Esophagus squamous epithelium (tissue), 5 donors: ENCODE measurements around the gene ASTN2. TPM values are rescaled to one million over a fixed set of nuclear protein-coding genes. Genes with fewer than 3 reads are reported as not detected.

Experiments
- DNase-seq: peaks from one replicate; lab custom pipeline; 2025; lab: John Stamatoyannopoulos, UW
- H3K27ac ChIP-seq, 4 donors: fragments of 200-600 bp; sonication (generic); one replicate each; pipeline ENCODE4 v1.5.1; 2016 to 2019; ENCODE audit warnings: mild to moderate bottlenecking in 1 of 4
- H3K27me3 ChIP-seq, 4 donors: fragments of 200-600 bp; sonication (generic); 1 replicate in 3 of 4; 2 replicates in 1 of 4; pipeline versions ENCODE4 v1.5.1 to v1.6.0; 2017 to 2021; ENCODE audit warnings: antibody characterized with exemption in 1 of 4
- H3K36me3 ChIP-seq, 3 donors: fragments of 200-600 bp; sonication (generic); one replicate each; pipeline ENCODE4 v1.5.1; 2016 to 2019
- H3K4me1 ChIP-seq, 3 donors: fragments of 200-600 bp; sonication (generic); one replicate each; pipeline ENCODE4 v1.5.1; 2017 to 2019
- H3K4me3 ChIP-seq, 4 donors: fragments of 200-600 bp; sonication (generic); 1 replicate in 3 of 4; 2 replicates in 1 of 4; pipeline ENCODE4 v1.5.1; 2016 to 2019; ENCODE audit warnings: mild to moderate bottlenecking in 2 of 4, moderate library complexity in 1 of 4
- H3K9me3 ChIP-seq, 3 donors: fragments of 200-600 bp; sonication (generic); one replicate each; pipeline ENCODE4 v1.5.1; 2016 to 2019
- POLR2A ChIP-seq, 4 donors: fragments of 450-650 bp; IDR thresholded peaks; one replicate each; pipeline ENCODE4 v1.6.1; 2017; ENCODE audit warnings: antibody characterized with exemption in 4 of 4, mild to moderate bottlenecking in 4 of 4, moderate library complexity in 3 of 4
- WGBS, 2 donors: methylation state at CpG; one replicate each; pipeline ENCODE4 v1.1.5; 2018; 5-methylcytosine and 5-hydroxymethylcytosine counted together
- intact Hi-C: fragments of 100-400 bp; cut with DNase I; formaldehyde crosslinking; loops from one replicate; pipeline ENCODE4 v1.15.0; 2022
- total RNA-seq, 4 donors: library from RNA; depleted of rRNA; stranded (reverse); fragments of >200 nt; gene quantifications; one replicate each; pipeline ENCODE4 v1.1.0, GENCODE V29; 2016
- TF ChIP-seq, protein P1 (sequence below), 6 experiments: fragments of 450-650 bp in 4 of 6; fragments of 200-600 bp in 2 of 6; sonication (generic) in 2 of 6; IDR thresholded peaks; one replicate each; pipeline ENCODE4 v1.5.1; 2016 to 2019; ENCODE audit warnings: antibody characterized with exemption in 6 of 6, mild to moderate bottlenecking in 4 of 6, moderate library complexity in 4 of 6
- donor health status: DM: yes; HTN: yes; CAD: no.

The ASTN2 gene
- total RNA-seq, 4 donors from 2014 or later, result 0.13 to 1.9 (median 0.27) TPM; not detected in 1

DNA sequence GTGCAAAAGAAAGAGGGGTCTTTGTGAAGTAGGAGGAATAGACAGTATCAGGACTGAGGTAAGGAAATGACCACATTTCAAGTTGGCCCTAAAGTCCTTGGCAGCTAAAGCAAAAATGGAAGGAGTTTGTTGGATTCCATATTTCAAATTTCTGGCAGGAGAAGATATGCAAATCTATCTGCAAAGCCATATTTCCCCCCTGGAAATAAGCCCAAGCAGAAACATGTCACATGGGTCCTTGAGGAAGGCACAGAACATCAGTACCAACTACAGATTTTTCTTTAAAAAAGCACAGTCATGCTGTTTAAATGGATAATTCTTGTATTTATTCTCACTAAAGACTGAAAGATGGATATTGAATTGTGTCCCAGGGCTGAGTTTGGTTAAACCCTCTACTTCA lies 404.8 kb downstream of the ASTN2 start:
- Histone ChIP-seq H3K4me1 (no peaks in the 10 kb centered on the region), H3K9me3 (no peaks in the 10 kb centered on the region), H3K27ac (no peak overlapping the region), H3K36me3 (no peaks in the 10 kb centered on the region), H3K4me3 (no peak overlapping the region), H3K27me3 (no peaks in the 10 kb centered on the region)
- intact Hi-C loops, result no loop called here
- no peak for DNase-seq
- TF ChIP-seq, protein P1, sequence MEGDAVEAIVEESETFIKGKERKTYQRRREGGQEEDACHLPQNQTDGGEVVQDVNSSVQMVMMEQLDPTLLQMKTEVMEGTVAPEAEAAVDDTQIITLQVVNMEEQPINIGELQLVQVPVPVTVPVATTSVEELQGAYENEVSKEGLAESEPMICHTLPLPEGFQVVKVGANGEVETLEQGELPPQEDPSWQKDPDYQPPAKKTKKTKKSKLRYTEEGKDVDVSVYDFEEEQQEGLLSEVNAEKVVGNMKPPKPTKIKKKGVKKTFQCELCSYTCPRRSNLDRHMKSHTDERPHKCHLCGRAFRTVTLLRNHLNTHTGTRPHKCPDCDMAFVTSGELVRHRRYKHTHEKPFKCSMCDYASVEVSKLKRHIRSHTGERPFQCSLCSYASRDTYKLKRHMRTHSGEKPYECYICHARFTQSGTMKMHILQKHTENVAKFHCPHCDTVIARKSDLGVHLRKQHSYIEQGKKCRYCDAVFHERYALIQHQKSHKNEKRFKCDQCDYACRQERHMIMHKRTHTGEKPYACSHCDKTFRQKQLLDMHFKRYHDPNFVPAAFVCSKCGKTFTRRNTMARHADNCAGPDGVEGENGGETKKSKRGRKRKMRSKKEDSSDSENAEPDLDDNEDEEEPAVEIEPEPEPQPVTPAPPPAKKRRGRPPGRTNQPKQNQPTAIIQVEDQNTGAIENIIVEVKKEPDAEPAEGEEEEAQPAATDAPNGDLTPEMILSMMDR (IDR thresholded peaks at IDR 0.05), result no peak
- no peak for TF ChIP-seq POLR2A (IDR thresholded peaks at IDR 0.05)

DNA sequence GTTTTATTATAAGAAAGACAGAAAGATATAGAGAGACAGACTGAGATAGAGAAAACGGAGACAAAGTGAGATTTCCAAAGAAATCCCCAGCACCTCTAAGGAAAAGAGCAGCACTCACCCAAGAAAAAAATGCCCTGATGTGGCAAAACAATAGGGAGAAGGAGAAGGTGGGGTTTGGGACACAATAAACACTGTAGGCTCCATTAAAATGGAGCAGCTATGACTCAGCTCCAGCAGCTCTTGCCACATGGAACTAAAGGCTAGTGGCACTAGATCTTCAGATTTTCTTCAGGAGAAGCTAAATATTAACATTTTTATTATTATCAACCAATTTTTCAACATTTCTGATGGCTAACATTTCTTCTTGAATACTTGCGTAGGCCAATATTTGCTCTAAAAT lies 406.0 kb downstream of the ASTN2 start:
- DNase-seq, result no peak
- no peak for TF ChIP-seq POLR2A (IDR thresholded peaks at IDR 0.05)
- TF ChIP-seq, protein P1 (IDR thresholded peaks at IDR 0.05), result no peak
- Histone ChIP-seq H3K4me3 (no peak overlapping the region), H3K27me3 (no peaks in the 10 kb centered on the region), H3K36me3 (no peaks in the 10 kb centered on the region), H3K9me3 (no peaks in the 10 kb centered on the region), H3K27ac (no peak overlapping the region), H3K4me1 (no peaks in the 10 kb centered on the region)
- intact Hi-C loops, result no loop called here
- 56 to 58% methylated on average over 2 of the region's 2 CpGs for WGBS, 2 donors

DNA sequence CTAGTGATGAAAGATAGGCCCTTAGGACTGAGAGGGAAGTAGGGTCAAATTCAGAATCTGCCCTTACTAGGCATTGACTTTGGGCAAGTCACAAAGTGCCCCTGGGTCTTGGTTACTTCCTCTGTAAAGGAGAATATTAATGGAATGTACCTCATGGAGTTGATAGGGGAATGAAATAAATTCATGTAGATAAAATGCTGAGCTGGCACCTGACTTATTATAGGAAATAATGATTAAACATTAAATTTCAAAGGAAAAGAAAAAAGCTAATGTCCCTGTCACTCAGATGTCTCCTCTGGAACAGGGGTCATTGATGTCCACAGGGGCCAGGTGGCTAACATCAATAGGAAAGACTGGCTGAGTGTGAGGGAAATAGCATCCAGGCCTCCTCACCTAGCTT lies 406.4 kb downstream of the ASTN2 start:
- Histone ChIP-seq H3K36me3 (no peaks in the 10 kb centered on the region), H3K9me3 (no peaks in the 10 kb centered on the region), H3K27ac (no peak overlapping the region), H3K27me3 (no peaks in the 10 kb centered on the region), H3K4me3 (no peak overlapping the region), H3K4me1 (no peaks in the 10 kb centered on the region)
- TF ChIP-seq, protein P1 (IDR thresholded peaks at IDR 0.05), result no peak
- TF ChIP-seq POLR2A (IDR thresholded peaks at IDR 0.05), result no peak
- intact Hi-C loops, result no loop called here
- no peak for DNase-seq

- 54 to 70% methylated on average over 3 of the region's 3 CpGs for WGBS, 2 donors
- H3K36me3 ChIP-seq, result no peaks in the 10 kb centered on the region
- H3K4me3 ChIP-seq, result no peak overlapping the region
- intact Hi-C loops, result no loop called here
- no peaks in the 10 kb centered on the region for H3K27me3 ChIP-seq
- no peaks in the 10 kb centered on the region for H3K4me1 ChIP-seq
- H3K9me3 ChIP-seq, result no peaks in the 10 kb centered on the region
- no peak for TF ChIP-seq POLR2A (IDR thresholded peaks at IDR 0.05)
- TF ChIP-seq, protein P1 (IDR thresholded peaks at IDR 0.05), result no peak
- no peak for DNase-seq
- no peak overlapping the region for H3K27ac ChIP-seq
Measured at GRCh38 chr9:117002686-117003085, 412.2 kb downstream of the ASTN2 start.

GRCh38 chr9:117000834-117001233 lies 414.0 kb downstream of the ASTN2 start:
- TF ChIP-seq POLR2A (IDR thresholded peaks at IDR 0.05), result no peak
- DNase-seq, result no peak
- H3K4me3 ChIP-seq, result no peak overlapping the region

GRCh38 chr9:117000196-117000723 lies 414.6 kb downstream of the ASTN2 start:
- intact Hi-C loops, result no loop called here
- no peak for TF ChIP-seq POLR2A (IDR thresholded peaks at IDR 0.05)
- TF ChIP-seq, protein P1 (IDR thresholded peaks at IDR 0.05), result no peak
- 74 to 95% methylated on average over 2 of the region's 2 CpGs for WGBS, 2 donors
- H3K27me3 ChIP-seq, result no peaks in the 10 kb centered on the region
- H3K9me3 ChIP-seq, result no peaks in the 10 kb centered on the region
- no peaks in the 10 kb centered on the region for H3K36me3 ChIP-seq
- no peak overlapping the region for H3K4me3 ChIP-seq
- no peak for DNase-seq
- no peaks in the 10 kb centered on the region for H3K4me1 ChIP-seq
- H3K27ac ChIP-seq, result no peak overlapping the region

More at GRCh38 chr9:117000834-117001233, 414.0 kb downstream of the ASTN2 start:
- H3K27me3 ChIP-seq, result no peaks in the 10 kb centered on the region
- no peaks in the 10 kb centered on the region for H3K36me3 ChIP-seq
- intact Hi-C loops, result no loop called here
- H3K27ac ChIP-seq, result no peak overlapping the region
- H3K9me3 ChIP-seq, result no peaks in the 10 kb centered on the region
- H3K4me1 ChIP-seq, result no peaks in the 10 kb centered on the region
